Calu3 (cell line): ENCODE measurements around the gene WDR82. TPM values are rescaled to one million over a fixed set of nuclear protein-coding genes. Genes with fewer than 3 reads are reported as not detected.

Source experiments
- BruUV-seq: library from RNA; stranded (reverse); fragments of 400-500 nt; replicated peaks from 2 replicates; lab custom pipeline; 2021; lab: Mats Ljungman, UMichigan
- CTCF ChIA-PET: fragments of 300-600 bp; sonication (Branson Sonifier 250); formaldehyde crosslinking; loops from one replicate; lab custom pipeline; 2022; ENCODE audit warnings: antibody characterized with exemption; lab: Charles Lee
- DNase-seq: peaks from one replicate; pipeline ENCODE4 v3.0.0; 2022
- H3K27ac Mint-ChIP-seq: one replicate; pipeline ENCODE4 v1.8.0; 2022; ENCODE audit warnings: mixed read lengths; ENCODE audit not compliant: unreplicated experiment
- H3K27me3 Mint-ChIP-seq: one replicate; pipeline ENCODE4 v1.8.0; 2022; ENCODE audit warnings: mixed read lengths; ENCODE audit not compliant: unreplicated experiment
- H3K36me3 Mint-ChIP-seq: one replicate; pipeline ENCODE4 v1.8.0; 2022; ENCODE audit warnings: mild to moderate bottlenecking, moderate library complexity, mixed read lengths; ENCODE audit not compliant: insufficient read depth, unreplicated experiment
- H3K4me1 Mint-ChIP-seq: one replicate; pipeline ENCODE4 v1.8.0; 2022; ENCODE audit warnings: mild to moderate bottlenecking, low read depth, mixed read lengths; ENCODE audit not compliant: unreplicated experiment
- H3K4me3 Mint-ChIP-seq: one replicate; pipeline ENCODE4 v1.8.0; 2022; ENCODE audit warnings: mild to moderate bottlenecking, low read depth, moderate library complexity, mixed read lengths; ENCODE audit not compliant: unreplicated experiment
- H3K9me3 Mint-ChIP-seq: one replicate; pipeline ENCODE4 v1.8.0; 2022; ENCODE audit warnings: low read depth, mixed read lengths; ENCODE audit not compliant: unreplicated experiment
- CTCF ChIP-seq: fragments of 200-600 bp; IDR thresholded peaks from one replicate; pipeline ENCODE4 v1.8.0; 2022; ENCODE audit warnings: antibody characterized with exemption; ENCODE audit not compliant: unreplicated experiment
- intact Hi-C: fragments of 100-400 bp; cut with micrococcal nuclease; formaldehyde crosslinking; loops from one replicate; pipeline ENCODE4 v1.10.0; 2022; ENCODE audit not compliant: unreplicated experiment
- total RNA-seq: library from RNA; stranded (reverse); gene quantifications from 2 replicates; pipeline ENCODE4 v1.2.3, GENCODE V29; 2022

WDR82 gene
- total RNA-seq, 1 experiment from 2014 or later, result 59.7 TPM

DNA sequence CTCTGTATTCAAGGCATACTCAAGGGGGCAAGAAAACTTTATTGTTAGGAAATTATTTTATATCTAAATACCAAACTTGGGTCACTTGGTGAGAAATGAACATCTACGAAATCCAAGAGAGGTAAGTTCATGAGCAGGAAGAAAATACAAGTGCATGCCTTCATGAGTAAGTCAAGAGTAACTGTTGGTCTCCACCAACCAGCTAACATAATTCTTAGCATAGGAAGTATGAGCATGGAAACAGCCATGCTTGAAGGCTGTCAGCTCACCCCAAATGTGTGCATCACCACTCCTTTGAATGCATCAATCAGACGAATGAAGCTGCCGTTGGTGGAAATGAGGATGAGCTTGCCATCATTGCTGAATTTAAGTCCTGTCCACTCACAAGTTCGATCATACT is 19.0 kb downstream of the WDR82 start:
- no TSS peak for BruUV-seq
- H3K4me3 Mint-ChIP-seq, result no peak overlapping the region
- no peak for TF ChIP-seq CTCF
- intact Hi-C loops, result no loop called here
- H3K27ac Mint-ChIP-seq, result no peak overlapping the region
- CTCF ChIA-PET, result no interaction called here
- no peaks in the 10 kb centered on the region for H3K9me3 Mint-ChIP-seq
- peaks cover 73% of the 10 kb centered on the region for H3K36me3 Mint-ChIP-seq
- no peak for DNase-seq
- peaks cover 16% of the 10 kb centered on the region for H3K4me1 Mint-ChIP-seq
- H3K27me3 Mint-ChIP-seq, result no peaks in the 10 kb centered on the region

- H3K4me1 Mint-ChIP-seq, result peaks cover 12% of the 10 kb centered on the region
- BruUV-seq, result no TSS peak
- no peak for TF ChIP-seq CTCF
- H3K9me3 Mint-ChIP-seq, result no peaks in the 10 kb centered on the region
- no peak overlapping the region for H3K27ac Mint-ChIP-seq
- no peaks in the 10 kb centered on the region for H3K27me3 Mint-ChIP-seq
- intact Hi-C loops, result no loop called here
- no peak for DNase-seq
- CTCF ChIA-PET, result no interaction called here
- peaks cover 72% of the 10 kb centered on the region for H3K36me3 Mint-ChIP-seq
- no peak overlapping the region for H3K4me3 Mint-ChIP-seq
Observed at GRCh38 chr3:52259035-52259434, 19.4 kb downstream of the WDR82 start.

- H3K9me3 Mint-ChIP-seq, result no peaks in the 10 kb centered on the region
- H3K4me1 Mint-ChIP-seq, result peaks cover under 1% of the 10 kb centered on the region
- no peak for DNase-seq
- no TSS peak for BruUV-seq
- CTCF ChIA-PET, result no interaction called here
- H3K36me3 Mint-ChIP-seq, result peaks cover 72% of the 10 kb centered on the region
- H3K27me3 Mint-ChIP-seq, result no peaks in the 10 kb centered on the region
- no peak overlapping the region for H3K4me3 Mint-ChIP-seq
- TF ChIP-seq CTCF, result no peak
- no peak overlapping the region for H3K27ac Mint-ChIP-seq
- intact Hi-C loops, result no loop called here
Observed at GRCh38 chr3:52257911-52258310, 20.5 kb downstream of the WDR82 start.

DNA sequence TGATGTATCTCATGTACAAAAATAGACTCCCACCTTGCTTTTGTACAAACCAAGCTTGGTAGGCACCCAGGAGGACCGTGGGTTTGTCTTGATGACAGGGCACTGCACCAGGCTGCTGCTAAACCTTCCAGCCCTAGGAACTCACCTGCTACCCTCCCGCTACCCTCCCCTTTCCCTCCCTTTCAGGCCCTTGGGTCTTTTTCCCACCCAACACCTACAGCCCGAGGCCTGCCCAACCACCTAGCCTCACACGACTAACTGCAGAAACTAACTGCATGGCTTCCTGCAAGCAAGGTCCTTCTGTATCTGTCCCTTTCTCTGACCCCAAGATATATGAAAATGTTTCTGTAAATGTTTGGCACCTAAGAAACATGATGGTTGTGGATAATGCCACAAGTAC is 21.8 kb downstream of the WDR82 start:
- no TSS peak for BruUV-seq
- Mint-ChIP-seq H3K4me3 (no peak overlapping the region), H3K36me3 (peaks cover 65% of the 10 kb centered on the region), H3K4me1 (no peaks in the 10 kb centered on the region), H3K27ac (no peak overlapping the region), H3K27me3 (no peaks in the 10 kb centered on the region), H3K9me3 (no peaks in the 10 kb centered on the region)
- no peak for TF ChIP-seq CTCF
- no peak for DNase-seq
- intact Hi-C loops, result no loop called here
- CTCF ChIA-PET, result no interaction called here
